ENCODE data around the gene GSS.
"Not testable (repeated sequence)": the region's sequence is repeated elsewhere in the genome, so short reads cannot be mapped to it uniquely, and the experiment has no call there.

- not testable (repeated sequence) for TF ChIP-seq CTCF, EP300, POLR2A (IDR thresholded peaks at IDR 0.05)
Observed at GRCh38 chr20:34880971-34881370, 74.6 kb downstream of the GSS start.
